HCT116 (cell line): ENCODE measurements around the gene CLSTN3. TPM values are rescaled to one million over a fixed set of nuclear protein-coding genes. Genes with fewer than 3 reads are reported as not detected.

Experiments used
- ATAC-seq: fragments of 200-7000 bp; cut with Tn5 transposase; 2 replicates; pipeline ENCODE4 v1.9.1; 2020; ENCODE audit warnings: mild to moderate bottlenecking, moderate library complexity
- BruUV-seq: library from RNA; stranded (reverse); fragments of 400-500 nt; replicated peaks from 2 replicates; lab custom pipeline; 2021; lab: Mats Ljungman, UMichigan
- CTCF ChIA-PET: fragments of 300-600 bp; sonication (Branson Sonifier 250); formaldehyde crosslinking; loops from one replicate; lab custom pipeline; 2021; ENCODE audit warnings: antibody characterized with exemption; lab: Charles Lee
- POLR2A ChIA-PET: fragments of 300-600, 350-600 bp; sonication (Branson Sonifier 250); formaldehyde crosslinking; loops from one replicate; lab custom pipeline; 2021; ENCODE audit warnings: antibody characterized with exemption; lab: Charles Lee
- RAD21 ChIA-PET, 2 experiments: fragments of 300-600 bp; sonication (Branson Sonifier 250); formaldehyde crosslinking; loops; one replicate each; lab custom pipeline; 2023; ENCODE audit warnings: low total read pairs in 2 of 2; ENCODE audit not compliant: uncharacterized antibody in 2 of 2, unreplicated experiment in 2 of 2, low non-redundant PET in 1 of 2; lab: Charles Lee
- DNase-seq: peaks from one replicate; pipeline ENCODE4 v3.0.0-alpha.2; 2010; ENCODE audit warnings: low read depth, low spot score
- H2AFZ ChIP-seq: fragments of 200-600 bp; shearing (Covaris generic), sonication (generic); 2 replicates; pipeline ENCODE4 v1.6.1; 2017; ENCODE audit warnings: low read depth, mixed run types, mixed read lengths, antibody characterized with exemption, low read length; ENCODE audit not compliant: poor library complexity, severe bottlenecking
- H3K27ac ChIP-seq: 2 replicates; pipeline ENCODE4 v1.5.1; 2012; ENCODE audit warnings: low read depth, low read length
- H3K27me3 ChIP-seq: fragments of 200-600 bp; sonication (generic); 2 replicates; pipeline ENCODE4 v1.6.1; 2016; ENCODE audit warnings: mixed run types, low read length, mixed read lengths; ENCODE audit not compliant: insufficient read depth
- H3K36me3 ChIP-seq, 2 experiments: fragments of 200-500 bp in 1 of 2; fragments of 200-600 bp in 1 of 2; sonication (Bioruptor generic) in 1 of 2; sonication (generic) in 1 of 2; 2 replicates each; pipeline versions ENCODE4 v1.5.1 to v1.6.1; 2014 to 2016; ENCODE audit warnings: low read length in 2 of 2, inconsistent platforms in 1 of 2, mixed read lengths in 1 of 2, mixed run types in 1 of 2; ENCODE audit not compliant: insufficient read depth in 2 of 2, control insufficient read depth in 1 of 2
- H3K4me1 ChIP-seq, 2 experiments: fragments of 200-600 bp in 1 of 2; sonication (generic) in 1 of 2; 2 replicates each; pipeline versions ENCODE4 v1.5.1 to v1.6.1; 2012 to 2017; ENCODE audit warnings: low read length in 2 of 2, inconsistent platforms in 1 of 2, mild to moderate bottlenecking in 1 of 2, mixed read lengths in 1 of 2, mixed run types in 1 of 2, moderate library complexity in 1 of 2; ENCODE audit not compliant: insufficient read depth in 2 of 2, control insufficient read depth in 1 of 2
- H3K4me2 ChIP-seq: fragments of 200-600 bp; sonication (generic); 2 replicates; pipeline ENCODE4 v1.6.1; 2017; ENCODE audit warnings: mixed run types, low read length, mixed read lengths
- H3K4me3 ChIP-seq, 2 experiments: fragments of 200-600 bp in 1 of 2; sonication (generic) in 1 of 2; replicated peaks in 1 of 2; 2 replicates each; pipeline ENCODE4 v1.5.1; 2011 to 2016; ENCODE audit warnings: low read length in 2 of 2, control low read depth in 1 of 2, low read depth in 1 of 2, mild to moderate bottlenecking in 1 of 2, mixed read lengths in 1 of 2, mixed run types in 1 of 2
- H3K79me2 ChIP-seq: fragments of 200-600 bp; sonication (generic); 2 replicates; pipeline ENCODE4 v1.6.1; 2017; ENCODE audit warnings: mild to moderate bottlenecking, mixed run types, low read length, moderate library complexity, mixed read lengths; ENCODE audit not compliant: insufficient read depth
- H3K9ac ChIP-seq: fragments of 200-600 bp; sonication (generic); 2 replicates; pipeline ENCODE4 v1.6.1; 2016; ENCODE audit warnings: low read length, mixed read lengths
- H3K9me2 ChIP-seq: fragments of 200-600 bp; sonication (generic), shearing (Covaris generic); 2 replicates; pipeline ENCODE4 v1.6.1; 2017; ENCODE audit warnings: mixed run types, mild to moderate bottlenecking, moderate library complexity; ENCODE audit not compliant: insufficient read depth
- H3K9me3 ChIP-seq, 2 experiments: fragments of 200-500 bp in 1 of 2; fragments of 200-600 bp in 1 of 2; sonication (Bioruptor generic) in 1 of 2; sonication (generic) in 1 of 2; 2 replicates each; pipeline ENCODE4 v1.6.1; 2014 to 2017; ENCODE audit warnings: low read length in 2 of 2, mixed read lengths in 2 of 2, inconsistent platforms in 1 of 2, low read depth in 1 of 2, mild to moderate bottlenecking in 1 of 2, mixed run types in 1 of 2, moderate library complexity in 1 of 2; ENCODE audit not compliant: control insufficient read depth in 1 of 2, insufficient read depth in 1 of 2
- H4K20me1 ChIP-seq: fragments of 200-600 bp; sonication (generic), shearing (Covaris generic); 2 replicates; pipeline ENCODE4 v1.6.1; 2017; ENCODE audit warnings: mixed run types, mild to moderate bottlenecking, moderate library complexity; ENCODE audit not compliant: insufficient read depth
- CEBPB ChIP-seq: IDR thresholded peaks from 2 replicates; pipeline ENCODE4 v1.6.1; 2012; ENCODE audit warnings: low read depth
- CTCF ChIP-seq, 3 experiments: fragments of 200-600 bp in 1 of 3; sonication (generic) in 1 of 3; IDR thresholded peaks in 2 of 3; conservative IDR thresholded peaks in 1 of 3; 2 replicates each; pipeline ENCODE4 v1.5.1; 2012 to 2017; ENCODE audit warnings: low read depth in 2 of 3, low read length in 2 of 3, antibody characterized with exemption in 1 of 3, borderline replicate concordance in 1 of 3, control low read depth in 1 of 3, mild to moderate bottlenecking in 1 of 3, mixed read lengths in 1 of 3, mixed run types in 1 of 3, moderate library complexity in 1 of 3; ENCODE audit not compliant: insufficient read depth in 1 of 3
- EGR1 ChIP-seq: IDR thresholded peaks from 2 replicates; pipeline ENCODE4 v1.6.1; 2012; ENCODE audit warnings: low read depth
- FOSL1 ChIP-seq: IDR thresholded peaks from 2 replicates; pipeline ENCODE4 v1.6.1; 2012; ENCODE audit warnings: low read depth
- JUND ChIP-seq: IDR thresholded peaks from 2 replicates; pipeline ENCODE4 v1.6.1; 2012
- MAX ChIP-seq: IDR thresholded peaks from 2 replicates; pipeline ENCODE4 v1.6.1; 2012
- RAD21 ChIP-seq: IDR thresholded peaks from 2 replicates; pipeline ENCODE4 v1.6.1; 2012; ENCODE audit warnings: low read depth, mild to moderate bottlenecking
- REST ChIP-seq: IDR thresholded peaks from 2 replicates; pipeline ENCODE4 v1.6.1; 2012; ENCODE audit warnings: low read depth
- SIN3A ChIP-seq: IDR thresholded peaks from 2 replicates; pipeline ENCODE4 v1.6.1; 2012; ENCODE audit warnings: low read depth
- SP1 ChIP-seq: IDR thresholded peaks from 2 replicates; pipeline ENCODE4 v1.6.1; 2012; ENCODE audit warnings: low read depth
- TCF7L2 ChIP-seq: IDR thresholded peaks from 2 replicates; pipeline ENCODE4 v1.7.0; 2011; ENCODE audit warnings: borderline replicate concordance, inconsistent platforms; ENCODE audit not compliant: insufficient read depth, insufficient read length; ENCODE audit errors: extremely low read depth
- YY1 ChIP-seq: IDR thresholded peaks from 2 replicates; pipeline ENCODE4 v1.6.1; 2011; ENCODE audit warnings: low read length, low read depth, moderate library complexity, mild to moderate bottlenecking; ENCODE audit not compliant: insufficient replicate concordance; ENCODE audit errors: extremely low read depth
- ZBTB33 ChIP-seq: IDR thresholded peaks from 2 replicates; pipeline ENCODE4 v1.6.1; 2011; ENCODE audit warnings: mild to moderate bottlenecking, low read length, moderate library complexity; ENCODE audit not compliant: insufficient replicate concordance; ENCODE audit errors: extremely low read depth
- ZFX ChIP-seq: fragments of 450-650 bp; IDR thresholded peaks from 2 replicates; pipeline ENCODE4 v1.6.1; 2017
- intact Hi-C: fragments of 100-400 bp; cut with micrococcal nuclease; formaldehyde crosslinking; loops from 2 replicates; pipeline ENCODE4 v1.10.0; 2022
- total RNA-seq: library from RNA; stranded (reverse); gene quantifications from one replicate; pipeline ENCODE4 v1.2.1, GENCODE V29; 2021; ENCODE audit not compliant: unreplicated experiment

Gene CLSTN3
- total RNA-seq, 1 experiment from 2014 or later, result 23.0 TPM

- H3K9ac ChIP-seq, result no peak overlapping the region
- H4K20me1 ChIP-seq, result no peaks in the 10 kb centered on the region
- POLR2A ChIA-PET, result no interaction called here
- ATAC-seq, result no peak
- no peak overlapping the region for H3K4me2 ChIP-seq
- CTCF ChIA-PET, result no interaction called here
- no peak for DNase-seq
- no peaks in the 10 kb centered on the region for H3K4me1 ChIP-seq
- H2AFZ ChIP-seq, result no peak overlapping the region
- no peaks in the 10 kb centered on the region for H3K27me3 ChIP-seq
- RAD21 ChIA-PET, result no interaction called here
- no peaks in the 10 kb centered on the region for H3K79me2 ChIP-seq
- intact Hi-C loops, result no loop called here
- no peaks in the 10 kb centered on the region for H3K36me3 ChIP-seq
- BruUV-seq, result no TSS peak
- peaks cover 0 to 7% of the 10 kb centered on the region in 2 experiments; a peak in 2 of 4 replicates for H3K9me3 ChIP-seq
- H3K9me2 ChIP-seq, result no peaks in the 10 kb centered on the region
- H3K27ac ChIP-seq, result no peak overlapping the region
- TF ChIP-seq ZFX, result no peak
- TF ChIP-seq TCF7L2, result no peak
- TF ChIP-seq CTCF (IDR thresholded peaks at IDR 0.05 in 2 of 3, conservative IDR thresholded peaks at IDR 0.05 in 1 of 3; ENCODE audit: borderline replicate concordance in 1 of 3, insufficient read depth in 1 of 3, low read depth in 2 of 3, low read length in 2 of 3), result no peak
- no peak for TF ChIP-seq YY1
- TF ChIP-seq EGR1, result no peak
- TF ChIP-seq CEBPB, result no peak
- no peak for TF ChIP-seq SP1
- TF ChIP-seq JUND, result no peak
- TF ChIP-seq ZBTB33, result no peak
- TF ChIP-seq SIN3A, result no peak
- TF ChIP-seq MAX, result no peak
- no peak for TF ChIP-seq FOSL1
- no peak for TF ChIP-seq RAD21
- no peak for TF ChIP-seq REST
- H3K4me3 ChIP-seq, result no peak overlapping the region
Measured at GRCh38 chr12:7176595-7176994, 46.4 kb downstream of the CLSTN3 start.
